Epithelial cell of proximal tubule (primary cell): ENCODE data around the gene PSMA7. TPM values are rescaled to one million over a fixed set of nuclear protein-coding genes. Genes with fewer than 3 reads are reported as not detected.

ENCODE experiments used
- DNase-seq: peaks from one replicate; pipeline ENCODE4 v3.0.0-alpha.2; 2011; ENCODE audit warnings: low read depth
- H3K4me3 ChIP-seq: 2 replicates; pipeline ENCODE4 v1.5.1; 2011; ENCODE audit warnings: low read depth, mild to moderate bottlenecking, low read length
- total RNA-seq: library from RNA; depleted of rRNA; stranded (reverse); fragments of >200 nt; gene quantifications from 2 replicates; pipeline ENCODE4 v1.2.3, GENCODE V29; 2015
- TF ChIP-seq, protein P1 (sequence below): conservative IDR thresholded peaks from 2 replicates; pipeline ENCODE4 v1.5.1; 2012; ENCODE audit warnings: low read depth, mild to moderate bottlenecking, low read length

The PSMA7 gene
- total RNA-seq, 1 donor from 2014 or later = 541 TPM

- no peak for DNase-seq
- H3K4me3 ChIP-seq = no peak overlapping the region
- TF ChIP-seq, protein P1, sequence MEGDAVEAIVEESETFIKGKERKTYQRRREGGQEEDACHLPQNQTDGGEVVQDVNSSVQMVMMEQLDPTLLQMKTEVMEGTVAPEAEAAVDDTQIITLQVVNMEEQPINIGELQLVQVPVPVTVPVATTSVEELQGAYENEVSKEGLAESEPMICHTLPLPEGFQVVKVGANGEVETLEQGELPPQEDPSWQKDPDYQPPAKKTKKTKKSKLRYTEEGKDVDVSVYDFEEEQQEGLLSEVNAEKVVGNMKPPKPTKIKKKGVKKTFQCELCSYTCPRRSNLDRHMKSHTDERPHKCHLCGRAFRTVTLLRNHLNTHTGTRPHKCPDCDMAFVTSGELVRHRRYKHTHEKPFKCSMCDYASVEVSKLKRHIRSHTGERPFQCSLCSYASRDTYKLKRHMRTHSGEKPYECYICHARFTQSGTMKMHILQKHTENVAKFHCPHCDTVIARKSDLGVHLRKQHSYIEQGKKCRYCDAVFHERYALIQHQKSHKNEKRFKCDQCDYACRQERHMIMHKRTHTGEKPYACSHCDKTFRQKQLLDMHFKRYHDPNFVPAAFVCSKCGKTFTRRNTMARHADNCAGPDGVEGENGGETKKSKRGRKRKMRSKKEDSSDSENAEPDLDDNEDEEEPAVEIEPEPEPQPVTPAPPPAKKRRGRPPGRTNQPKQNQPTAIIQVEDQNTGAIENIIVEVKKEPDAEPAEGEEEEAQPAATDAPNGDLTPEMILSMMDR = no peak
These were observed 42.9 kb upstream of the PSMA7 start for GRCh38 chr20:62186096-62186426.

DNA sequence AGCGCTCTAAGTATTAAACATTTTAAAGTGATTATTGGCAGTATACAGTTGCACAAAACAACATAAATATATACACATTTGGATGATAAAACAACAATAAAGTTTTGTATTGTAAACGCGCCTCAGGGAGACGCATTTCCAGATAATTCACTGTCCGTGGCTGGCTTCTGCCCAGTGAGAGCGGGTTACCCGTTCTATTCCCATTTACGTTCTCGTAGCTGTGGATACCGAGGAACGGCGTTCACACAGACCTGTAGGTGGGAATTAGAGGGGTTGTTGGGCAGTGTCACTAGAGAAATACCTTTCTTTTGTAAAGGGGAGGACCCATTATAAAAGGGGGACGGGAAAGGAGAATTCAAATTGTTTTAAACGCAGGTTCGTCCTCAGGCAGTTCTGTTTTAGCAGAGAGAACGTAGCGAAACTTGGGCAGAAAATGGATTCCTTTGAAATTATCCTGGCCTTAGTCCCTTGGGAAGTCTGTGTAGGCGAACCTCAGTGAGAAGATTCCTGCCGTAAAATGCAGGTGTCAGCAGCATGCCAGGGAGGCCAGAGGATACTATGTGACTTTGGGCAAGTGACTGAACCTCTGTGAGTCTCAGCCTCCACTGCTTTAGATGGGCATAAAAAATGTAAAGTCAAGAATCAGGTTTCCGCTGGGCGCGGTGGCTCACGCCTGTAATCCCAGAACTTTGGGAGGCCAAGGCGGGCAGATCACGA, 40.4 kb upstream of the PSMA7 start:
- DNase-seq = no peak
- TF ChIP-seq, protein P1 = no peak
- H3K4me3 ChIP-seq = peak overlapping the region; percentile 99

DNA sequence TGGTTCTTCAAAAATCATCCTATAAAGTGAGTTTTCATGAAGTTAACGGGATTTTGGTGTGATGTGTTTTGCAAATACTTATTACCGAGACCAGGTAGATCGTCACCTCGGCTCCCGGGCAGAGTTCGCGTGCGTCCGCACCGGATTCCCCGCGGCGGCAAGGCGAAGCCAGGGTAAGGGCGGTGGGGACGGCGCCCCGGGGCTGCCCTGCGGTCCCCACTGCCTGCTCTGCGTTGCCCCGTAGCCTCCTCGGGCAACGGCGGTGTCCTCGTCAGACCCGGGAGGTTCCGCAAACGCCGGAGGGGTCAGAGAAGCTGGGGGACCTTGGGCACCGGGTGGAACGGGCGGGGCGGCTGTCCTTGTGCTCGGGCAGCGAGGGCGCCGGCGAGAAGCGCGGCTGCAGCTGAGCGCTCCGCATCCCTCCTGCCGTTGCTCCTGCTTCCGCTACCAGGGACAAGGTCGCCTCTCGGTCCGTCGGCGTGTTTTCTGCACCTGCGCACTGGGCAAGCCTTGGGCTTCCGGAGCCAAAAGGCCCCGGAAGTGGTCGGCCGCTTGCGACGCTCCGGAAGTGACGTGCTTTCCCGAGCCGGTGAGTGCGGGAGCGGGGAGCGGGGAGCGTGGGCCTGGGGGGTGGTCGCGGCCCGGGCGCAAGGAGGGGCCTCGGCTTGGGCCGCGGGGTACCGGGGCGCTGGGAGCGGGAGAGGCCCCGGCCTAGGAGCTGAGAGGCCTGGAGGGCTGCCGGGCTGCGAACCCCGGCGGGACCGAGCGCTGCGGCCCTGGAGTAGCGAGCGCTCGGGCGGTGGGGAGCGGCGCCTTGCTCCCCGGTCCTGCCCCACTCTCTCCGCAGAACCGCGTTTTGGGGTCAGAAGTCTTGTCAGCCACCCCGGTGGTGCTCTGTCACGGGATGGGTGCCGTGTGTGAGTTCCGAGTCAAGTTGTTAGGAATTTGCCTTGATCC, 39.6 kb upstream of the PSMA7 start, which contains the start of gene MTG2:
Gene MTG2 (plus strand): TSS at position 560 of the 957 bp plus-strand sequence. CDS start 10,393 bp downstream, outside the sequence.
- peak within 1 kb of the TSS; percentile 99 for H3K4me3 ChIP-seq
- TF ChIP-seq, protein P1 = no peak
- peak; percentile 52 for DNase-seq

GRCh38 chr20:62181808-62182207, 38.6 kb upstream of the PSMA7 start:
- DNase-seq = no peak
- peak overlapping the region; percentile 99 for H3K4me3 ChIP-seq
- TF ChIP-seq, protein P1 = no peak

GRCh38 chr20:62179162-62179504, 35.9 kb upstream of the PSMA7 start:
- no peak overlapping the region for H3K4me3 ChIP-seq
- TF ChIP-seq, protein P1 = no peak
- no peak for DNase-seq

DNA sequence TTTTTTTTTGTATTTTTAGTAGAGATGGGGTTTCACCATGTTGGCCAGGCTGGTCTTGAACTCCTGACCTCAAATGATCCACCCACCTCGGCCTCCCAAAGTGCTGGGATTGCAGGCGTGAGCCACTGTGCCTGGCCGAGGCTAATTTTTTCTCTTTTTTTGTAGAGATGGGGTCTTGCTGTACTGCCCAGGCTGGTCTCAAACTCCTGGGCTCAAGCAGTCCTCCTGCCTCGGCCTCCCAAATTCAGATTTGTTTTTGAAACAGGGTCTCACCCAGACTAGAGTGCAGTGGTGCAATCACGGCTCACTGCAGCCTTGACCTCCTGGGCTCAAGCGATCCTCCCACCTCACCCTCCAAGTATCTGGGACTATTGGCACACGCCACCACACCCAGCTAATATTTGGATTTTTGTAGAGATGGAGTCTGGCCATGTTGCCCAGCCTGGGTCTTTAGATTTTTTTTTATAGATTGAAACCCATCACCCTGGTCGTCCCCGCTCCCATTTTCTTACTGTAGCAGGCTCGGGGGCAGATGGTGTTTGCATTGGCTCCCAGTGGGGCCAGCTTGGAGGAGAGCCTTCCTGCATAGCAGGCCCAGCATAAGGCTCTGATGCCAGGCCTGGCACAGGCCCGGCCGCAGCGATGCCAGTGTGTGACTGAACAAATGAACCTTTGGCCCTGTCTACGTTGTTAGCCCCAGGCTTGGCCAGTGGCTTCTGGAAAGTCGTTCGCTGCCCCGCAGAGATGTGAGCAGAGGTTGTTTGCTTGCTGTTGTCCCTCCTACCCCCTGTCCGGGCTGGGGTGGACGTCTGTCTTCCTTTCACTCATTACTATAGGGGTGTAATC, 35.3 kb upstream of the PSMA7 start:
- DNase-seq = no peak
- TF ChIP-seq, protein P1 = no peak
- no peak overlapping the region for H3K4me3 ChIP-seq
